GM20431 (cell line): ENCODE measurements around the gene PPP2R3A.
"Not testable (repeated sequence)": the region's sequence is repeated elsewhere in the genome, so short reads cannot be mapped to it uniquely, and the experiment has no call there.

Experiments
- in situ Hi-C: fragments of 300-500 bp; cut with MseI, MboI; formaldehyde crosslinking; loops from one replicate; pipeline ENCODE4 v1.15.0; 2020; ENCODE audit warnings: low sequenced_read_pairs; ENCODE audit not compliant: unreplicated experiment

Gene PPP2R3A

DNA sequence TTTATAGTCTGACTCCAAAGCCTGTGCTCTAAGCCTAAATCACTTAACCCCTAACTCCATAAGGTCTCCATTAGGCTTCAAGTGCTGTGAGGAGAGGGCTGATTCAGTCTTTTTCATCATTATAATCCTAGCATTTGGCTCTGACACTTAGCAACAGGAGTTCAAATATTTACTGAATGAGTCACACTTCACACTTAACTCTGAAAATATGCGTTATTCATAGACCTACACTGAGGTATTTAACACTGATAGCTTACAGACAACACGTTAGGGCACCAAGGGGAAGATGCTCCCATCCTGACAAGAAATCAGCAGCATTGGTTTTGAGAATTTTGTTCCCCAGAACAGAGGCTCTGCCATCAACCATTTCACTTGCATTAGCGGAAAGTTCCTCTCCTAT is 177.1 kb downstream of the PPP2R3A start:
- in situ Hi-C loops, result no loop called here

DNA sequence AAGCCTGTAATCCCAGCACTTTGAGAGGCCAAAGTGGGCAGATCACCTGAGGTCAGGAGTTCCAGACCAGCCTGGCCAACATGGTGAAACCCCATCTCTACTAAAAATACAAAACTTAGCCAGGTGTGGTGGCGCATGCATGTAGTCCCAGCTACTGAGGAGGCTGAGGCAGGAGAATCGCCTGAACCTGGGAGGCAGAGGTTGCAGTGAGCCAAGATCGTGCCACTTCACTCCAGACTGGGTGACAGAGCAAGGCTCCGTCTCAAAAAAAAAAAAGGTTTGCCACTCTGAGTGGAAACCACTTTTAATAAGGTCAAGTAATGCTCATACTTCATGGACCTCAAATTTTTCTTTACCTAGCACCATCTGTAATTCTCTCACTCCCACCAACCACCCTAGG is 178.9 kb downstream of the PPP2R3A start:
- in situ Hi-C loops, result not testable (repeated sequence)

DNA sequence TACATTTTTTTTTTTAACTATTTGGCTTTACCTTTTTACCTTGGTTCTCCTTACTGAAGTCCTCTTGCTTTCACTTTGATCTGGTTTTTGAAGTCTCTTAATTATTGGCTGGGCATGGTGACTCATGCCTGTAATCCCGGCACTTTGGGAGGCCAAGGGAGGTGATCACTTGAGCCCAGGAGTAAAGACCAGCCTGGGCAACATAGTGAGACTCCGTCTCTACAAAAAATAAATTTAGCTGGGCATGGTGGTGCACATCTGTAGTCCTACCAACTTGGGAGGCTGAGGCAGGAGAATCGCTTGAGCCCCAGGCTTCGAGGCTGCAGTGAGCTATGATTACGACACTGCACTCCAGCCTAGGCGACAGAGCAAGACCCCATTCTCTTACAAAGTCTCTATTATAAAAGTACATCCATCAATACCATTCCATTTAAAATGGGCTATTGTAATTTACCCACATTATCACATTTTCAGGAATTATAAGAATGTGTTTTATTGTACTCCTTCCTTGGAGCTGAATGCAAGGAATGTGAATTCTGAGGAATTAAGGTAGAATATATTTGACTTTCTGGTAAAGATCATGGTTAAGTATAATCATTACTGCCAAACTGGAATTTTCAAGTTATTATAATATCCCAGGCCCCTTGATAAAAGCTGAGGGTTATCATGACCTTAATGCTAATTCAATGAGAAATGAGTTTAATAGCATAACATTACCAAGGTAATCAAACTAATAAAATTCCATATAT is 181.6 kb downstream of the PPP2R3A start:
- in situ Hi-C loops, result no loop called here

GRCh38 chr3:136149667-136150066 is 184.1 kb downstream of the PPP2R3A start:
- in situ Hi-C loops, result no loop called here

DNA sequence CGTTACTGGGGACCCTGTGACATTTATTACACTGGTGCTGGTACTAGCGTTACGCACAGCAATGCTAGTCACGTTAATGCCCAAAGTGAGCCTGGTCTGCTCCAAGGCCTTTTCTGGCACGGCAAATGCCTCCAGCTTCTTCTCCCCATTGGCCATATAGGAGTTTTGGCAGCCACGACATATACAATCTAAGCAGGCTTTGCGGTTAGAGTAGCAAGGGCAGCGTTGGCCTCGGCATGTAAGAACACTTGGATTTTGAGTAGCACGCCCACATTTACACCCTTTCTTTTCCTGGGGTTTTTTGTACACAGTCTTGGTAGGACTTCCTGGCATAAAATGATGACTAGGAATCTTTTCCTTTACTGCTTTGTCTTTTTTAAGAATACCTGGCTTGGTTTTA is 185.7 kb downstream of the PPP2R3A start:
- in situ Hi-C loops, result no loop called here

GRCh38 chr3:136152176-136152843 is 186.8 kb downstream of the PPP2R3A start:
- in situ Hi-C loops, result no loop called here

- in situ Hi-C loops, result no loop called here
Measured at GRCh38 chr3:136152963-136153362, 187.4 kb downstream of the PPP2R3A start.

DNA sequence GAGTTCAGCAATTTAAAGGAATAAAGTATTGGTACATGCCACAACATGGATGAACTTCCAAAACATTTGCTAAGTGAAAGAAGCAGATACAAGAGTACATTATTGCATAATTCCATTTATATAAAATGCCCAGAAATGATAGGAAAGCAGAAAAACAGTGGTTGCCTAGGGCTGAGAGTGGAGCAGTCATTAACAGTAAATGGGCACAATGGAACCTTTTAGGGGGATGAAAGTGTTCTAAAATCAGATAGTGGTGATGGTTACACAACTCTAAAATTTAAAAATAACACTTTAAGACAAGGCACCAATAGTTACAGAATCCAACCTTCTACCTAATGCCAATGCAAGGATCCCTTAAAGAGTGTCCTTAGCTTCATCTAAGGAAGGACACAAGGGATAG is 196.0 kb downstream of the PPP2R3A start:
- in situ Hi-C loops, result no loop called here

DNA sequence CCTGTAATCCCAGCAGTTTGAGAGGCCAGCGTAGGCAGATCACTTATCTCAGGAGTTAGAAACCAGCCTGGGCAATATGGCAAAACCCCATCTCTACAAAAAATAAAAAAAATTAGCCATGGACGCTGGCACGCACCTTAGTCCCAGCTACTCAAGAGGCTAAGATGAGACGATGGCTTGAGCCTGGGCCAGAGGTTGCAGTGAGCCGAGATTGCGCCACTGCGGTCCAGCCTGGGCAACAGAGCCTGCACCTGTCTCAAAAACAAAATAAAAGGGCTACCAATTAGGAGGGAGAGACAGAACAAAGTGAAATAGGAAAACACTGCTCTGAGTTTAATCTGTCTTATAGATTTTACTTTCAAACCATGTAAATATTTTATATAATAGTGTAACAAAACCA is 196.8 kb downstream of the PPP2R3A start:
- in situ Hi-C loops, result no loop called here

DNA sequence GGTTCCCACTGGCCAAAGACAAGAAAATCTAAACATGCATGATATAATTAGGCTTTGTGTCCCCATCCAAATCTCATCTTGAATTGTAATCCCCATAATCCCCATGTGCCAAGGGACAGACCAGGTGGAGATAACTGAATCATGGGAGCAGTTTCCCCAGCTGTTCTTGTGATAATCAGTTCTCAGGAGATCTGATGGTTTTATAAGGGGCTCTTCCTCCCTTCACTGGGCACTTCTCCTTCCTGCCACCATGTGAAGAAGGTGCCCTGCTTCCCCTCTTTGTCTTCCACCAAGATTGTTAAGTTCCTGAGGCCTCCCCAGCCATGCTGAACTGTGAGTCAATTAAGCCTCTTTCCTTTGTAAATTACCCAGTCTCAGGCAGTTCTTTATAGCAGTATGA is 198.1 kb downstream of the PPP2R3A start:
- in situ Hi-C loops, result not testable (repeated sequence)

- in situ Hi-C loops, result no loop called here
Measured at GRCh38 chr3:136166507-136166906, 201.0 kb downstream of the PPP2R3A start.

- in situ Hi-C loops, result not testable (repeated sequence)
Measured at GRCh38 chr3:136168236-136168635, 202.7 kb downstream of the PPP2R3A start.

DNA sequence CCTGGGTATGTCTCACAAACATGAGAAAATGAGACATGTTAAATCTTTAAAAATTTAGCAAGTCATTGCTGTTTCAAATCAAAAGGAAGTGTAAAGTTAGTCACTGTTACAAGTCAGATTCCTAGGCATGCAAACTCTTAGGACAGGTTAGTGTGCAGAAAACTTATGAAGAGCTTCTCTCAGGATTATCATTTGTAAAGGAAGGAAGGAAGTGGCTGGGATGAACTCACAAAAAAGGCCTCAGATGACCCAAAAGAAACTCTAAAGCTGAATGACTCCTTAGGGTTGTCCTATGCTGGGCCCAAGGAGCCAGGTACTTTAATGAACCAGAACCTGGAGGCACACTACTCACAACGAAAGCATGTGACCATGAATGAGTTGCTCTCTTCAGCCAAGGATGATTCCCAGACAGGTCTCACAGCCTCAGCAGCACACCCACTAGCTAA is 205.6 kb downstream of the PPP2R3A start:
- in situ Hi-C loops, result no loop called here

DNA sequence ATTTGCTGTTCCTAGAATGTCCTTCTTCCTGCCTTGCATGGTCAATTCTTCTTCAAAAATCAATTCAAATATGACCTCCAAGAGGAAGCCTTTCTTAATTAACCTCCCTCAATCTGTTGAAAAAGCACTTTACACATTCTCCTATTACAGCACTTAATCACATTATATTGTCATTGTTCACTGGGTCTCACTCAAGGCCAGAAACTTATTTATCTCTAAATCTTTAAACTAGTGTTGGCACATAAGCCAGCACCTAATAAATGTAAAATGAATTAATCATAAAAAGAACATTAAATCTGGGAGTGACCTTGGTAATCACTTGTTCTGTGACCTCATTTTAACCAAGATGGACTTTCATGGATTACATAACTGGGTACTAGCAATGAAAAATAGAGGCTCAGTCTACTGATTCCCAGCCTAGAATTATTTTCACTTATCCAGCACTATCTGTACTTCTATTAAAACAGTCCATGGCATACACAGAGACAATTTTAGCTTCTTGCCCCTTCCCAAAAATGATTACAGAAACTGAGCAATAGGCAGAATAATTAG is 208.5 kb downstream of the PPP2R3A start:
- in situ Hi-C loops, result no loop called here

DNA sequence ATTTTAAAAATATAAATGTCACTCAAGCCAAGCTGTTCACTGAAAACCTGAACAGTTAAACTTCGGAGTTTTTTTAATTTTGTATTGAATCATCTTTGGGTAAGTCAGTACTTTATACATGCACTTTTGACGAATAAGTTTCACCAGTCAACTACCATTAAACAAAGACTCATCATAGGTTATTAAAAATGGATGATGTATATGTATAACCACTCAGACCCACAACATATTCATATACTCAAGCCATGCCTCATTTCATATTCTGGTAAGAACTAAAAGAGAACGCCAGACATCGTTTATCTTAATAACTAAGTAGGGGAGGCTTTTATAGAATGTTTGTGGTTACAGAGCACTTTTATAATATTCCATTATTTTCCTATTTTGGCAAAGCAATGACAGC is 212.3 kb downstream of the PPP2R3A start:
- in situ Hi-C loops, result no loop called here

DNA sequence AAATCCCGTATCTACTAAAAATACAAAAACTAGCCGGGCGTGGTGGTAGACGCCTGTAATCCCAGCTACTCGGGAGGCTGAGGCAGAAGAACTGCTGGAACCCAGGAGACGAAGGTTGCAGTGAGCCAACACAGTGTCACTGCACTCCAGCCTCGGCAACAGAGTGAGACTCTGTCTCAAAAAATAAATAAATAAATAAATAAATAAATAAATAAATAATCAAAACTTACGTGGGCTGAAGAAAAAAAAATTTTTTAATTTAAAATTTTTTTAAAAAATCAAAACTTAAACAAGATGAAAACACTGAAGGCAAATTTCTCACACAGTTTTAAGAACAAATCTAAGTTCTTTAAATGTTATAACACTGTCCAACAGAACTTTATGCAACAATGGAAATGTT is 216.2 kb downstream of the PPP2R3A start:
- in situ Hi-C loops, result no loop called here

- in situ Hi-C loops, result no loop called here
Measured at GRCh38 chr3:136184703-136185102, 219.2 kb downstream of the PPP2R3A start.

- in situ Hi-C loops, result no loop called here
Measured at GRCh38 chr3:136186344-136186743, 220.8 kb downstream of the PPP2R3A start.

GRCh38 chr3:136186846-136187245 is 221.3 kb downstream of the PPP2R3A start:
- in situ Hi-C loops, result no loop called here

- in situ Hi-C loops, result no loop called here
Measured at GRCh38 chr3:136187868-136188267, 222.3 kb downstream of the PPP2R3A start.

DNA sequence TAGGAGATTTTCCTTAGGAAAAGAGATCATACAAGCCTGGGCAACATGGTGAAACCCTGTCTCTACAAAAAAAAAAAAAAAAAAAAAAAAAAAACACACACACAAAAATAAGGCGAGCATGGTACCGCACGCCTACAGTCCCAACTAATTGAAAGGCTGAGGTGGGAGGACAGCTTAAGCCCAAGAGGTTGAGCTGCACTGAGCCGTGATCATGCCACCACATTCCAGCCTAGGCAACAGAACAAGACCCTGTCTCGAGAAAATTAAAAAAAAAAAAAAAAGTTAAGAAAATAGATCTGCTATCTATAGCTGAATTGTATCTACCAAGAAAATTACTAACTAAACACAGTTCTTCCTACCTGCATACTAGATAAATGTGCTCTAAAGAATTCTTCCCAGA is 223.5 kb downstream of the PPP2R3A start:
- in situ Hi-C loops, result no loop called here
